HG02840 (cell line): ENCODE results near the gene FBXL20.
"Not testable (repeated sequence)": the region's sequence is repeated elsewhere in the genome, so short reads cannot be mapped to it uniquely, and the experiment has no call there.

Experiments
- ATAC-seq: cut with Tn5 transposase; IDR thresholded peaks from one replicate; pipeline ENCODE4 v1.9.1; 2021; ENCODE audit warnings: mild to moderate bottlenecking, moderate library complexity, moderate number of reproducible peaks; ENCODE audit not compliant: unreplicated experiment, low FRiP score

FBXL20 gene

DNA sequence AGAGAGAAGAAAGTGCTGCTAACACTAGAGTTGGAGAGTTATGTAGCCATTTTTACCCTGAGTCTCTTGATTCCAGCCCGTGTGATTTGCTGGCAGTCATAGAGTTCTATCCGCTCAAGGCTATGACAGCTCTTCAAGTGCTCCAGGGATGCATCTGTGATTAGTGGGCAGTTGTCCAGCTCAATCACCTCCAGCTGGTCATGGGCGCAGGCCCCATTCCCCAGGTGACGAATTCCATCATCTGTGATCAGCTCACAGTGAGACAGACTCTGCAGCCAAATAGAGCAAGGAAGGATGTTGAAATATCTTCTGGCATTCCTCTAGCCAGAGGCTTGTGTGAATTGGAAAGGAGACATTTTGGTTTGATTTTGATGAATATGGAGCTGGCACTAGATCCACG, 137.3 kb downstream of the FBXL20 start:
- ATAC-seq, result no peak

DNA sequence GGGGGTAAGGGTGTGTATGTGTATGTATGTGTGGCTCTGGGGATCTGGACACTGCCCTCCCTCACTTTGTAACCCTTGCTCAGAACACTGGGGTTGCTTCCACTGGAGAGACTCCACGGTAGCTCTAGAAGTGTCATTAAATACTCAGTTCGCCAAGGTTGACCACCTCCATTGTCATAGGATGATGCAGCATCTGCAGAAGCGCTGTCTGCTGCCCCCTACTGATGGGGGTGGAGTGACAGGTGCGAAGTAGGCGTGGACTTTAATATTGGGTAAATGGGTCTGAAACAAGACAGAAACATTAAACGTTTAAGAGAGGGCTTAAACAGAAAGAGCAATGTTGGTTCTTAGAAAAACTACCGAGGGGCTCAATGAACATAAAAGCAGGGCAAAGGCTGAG, 140.1 kb downstream of the FBXL20 start:
- ATAC-seq, result no peak

DNA sequence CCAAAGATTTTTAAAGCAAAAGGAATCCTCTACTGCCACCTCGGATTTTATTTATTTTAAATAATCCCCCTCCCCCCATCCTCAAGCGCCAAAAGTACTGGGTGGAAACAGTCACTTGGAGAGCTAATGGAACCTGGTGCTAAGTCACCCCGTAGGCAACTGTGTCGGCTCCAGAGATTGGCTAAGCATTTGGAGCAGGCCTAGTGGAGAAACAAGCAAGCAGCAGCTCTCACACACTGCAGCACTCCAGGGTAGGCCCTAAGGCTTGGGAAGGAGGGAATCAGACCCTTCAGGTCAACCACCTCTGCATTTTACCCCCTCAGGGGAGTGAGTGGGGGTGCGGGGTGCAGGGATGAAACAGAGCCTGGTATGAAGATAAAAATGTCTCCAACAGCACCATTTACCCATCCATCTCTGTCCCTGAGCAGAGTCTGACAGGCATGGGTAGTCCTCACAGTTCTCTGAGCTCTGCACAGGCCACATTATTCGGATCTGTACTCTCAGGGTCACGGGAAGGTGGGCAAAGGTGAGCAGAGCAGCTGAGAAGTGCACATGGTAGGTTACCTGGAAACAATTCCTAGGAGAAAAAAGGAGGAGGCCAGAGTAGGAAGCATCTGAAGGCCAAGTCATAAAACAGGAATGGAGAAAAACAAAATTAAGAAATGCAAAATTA, 148.5 kb downstream of the FBXL20 start:
- ATAC-seq, result no peak

DNA sequence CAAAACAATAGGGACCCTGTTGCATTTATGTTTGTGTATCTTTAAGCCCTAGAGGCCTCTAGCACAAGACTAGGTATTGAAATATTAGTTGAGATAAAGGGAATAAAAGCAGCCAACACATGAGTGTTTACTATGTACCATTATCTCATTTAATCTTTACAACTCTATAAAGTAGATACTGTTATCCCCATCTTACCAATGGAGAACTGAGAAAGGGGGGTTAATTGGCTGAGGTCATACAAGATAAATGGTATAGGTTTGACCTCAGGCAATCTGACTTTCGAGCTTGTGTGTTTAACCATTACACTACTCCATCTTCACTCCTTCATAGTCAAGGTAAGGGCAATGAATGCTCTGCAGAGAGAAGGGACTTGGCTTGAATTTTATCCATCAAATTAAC, 149.4 kb downstream of the FBXL20 start:
- ATAC-seq, result no peak

DNA sequence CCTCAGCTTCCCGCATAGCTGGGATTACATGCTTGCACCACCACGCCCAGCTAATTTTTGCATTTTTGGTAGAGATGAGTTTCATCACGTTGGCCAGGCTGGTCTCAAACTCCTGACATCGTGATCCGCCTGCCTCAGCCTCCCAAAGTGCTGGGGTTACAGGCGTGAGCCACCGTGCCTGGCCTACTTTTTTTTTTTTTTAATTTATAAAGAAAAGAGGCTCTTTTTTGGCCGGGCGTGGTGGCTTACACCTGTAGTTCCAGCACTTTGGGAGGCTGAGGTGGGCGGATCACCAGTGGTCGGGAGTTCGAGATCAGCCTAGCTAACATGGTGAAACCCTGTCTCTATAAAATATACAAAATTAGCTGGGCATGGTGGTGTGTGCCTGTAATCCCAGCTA, 151.3 kb downstream of the FBXL20 start:
- not testable (repeated sequence) for ATAC-seq

DNA sequence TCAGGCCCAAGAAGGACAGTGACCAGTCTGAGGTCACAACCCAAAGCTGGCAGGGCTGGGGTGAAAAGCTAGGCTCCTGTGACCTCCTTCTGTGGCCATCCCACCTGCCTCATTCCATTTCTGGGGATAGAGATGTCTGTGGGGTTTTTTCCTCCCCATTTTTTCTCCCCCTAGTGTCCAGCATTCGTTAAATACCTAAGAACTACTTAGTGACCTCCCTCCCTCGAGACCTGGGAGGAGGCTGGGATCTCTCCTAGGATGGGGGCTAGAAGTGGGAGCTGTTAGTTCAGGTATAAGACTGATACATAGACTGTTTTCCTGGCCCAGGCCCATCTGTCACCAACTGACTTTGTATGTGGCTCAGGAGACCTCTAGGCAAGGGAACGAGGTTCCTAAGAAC, 155.2 kb downstream of the FBXL20 start:
- no peak for ATAC-seq

DNA sequence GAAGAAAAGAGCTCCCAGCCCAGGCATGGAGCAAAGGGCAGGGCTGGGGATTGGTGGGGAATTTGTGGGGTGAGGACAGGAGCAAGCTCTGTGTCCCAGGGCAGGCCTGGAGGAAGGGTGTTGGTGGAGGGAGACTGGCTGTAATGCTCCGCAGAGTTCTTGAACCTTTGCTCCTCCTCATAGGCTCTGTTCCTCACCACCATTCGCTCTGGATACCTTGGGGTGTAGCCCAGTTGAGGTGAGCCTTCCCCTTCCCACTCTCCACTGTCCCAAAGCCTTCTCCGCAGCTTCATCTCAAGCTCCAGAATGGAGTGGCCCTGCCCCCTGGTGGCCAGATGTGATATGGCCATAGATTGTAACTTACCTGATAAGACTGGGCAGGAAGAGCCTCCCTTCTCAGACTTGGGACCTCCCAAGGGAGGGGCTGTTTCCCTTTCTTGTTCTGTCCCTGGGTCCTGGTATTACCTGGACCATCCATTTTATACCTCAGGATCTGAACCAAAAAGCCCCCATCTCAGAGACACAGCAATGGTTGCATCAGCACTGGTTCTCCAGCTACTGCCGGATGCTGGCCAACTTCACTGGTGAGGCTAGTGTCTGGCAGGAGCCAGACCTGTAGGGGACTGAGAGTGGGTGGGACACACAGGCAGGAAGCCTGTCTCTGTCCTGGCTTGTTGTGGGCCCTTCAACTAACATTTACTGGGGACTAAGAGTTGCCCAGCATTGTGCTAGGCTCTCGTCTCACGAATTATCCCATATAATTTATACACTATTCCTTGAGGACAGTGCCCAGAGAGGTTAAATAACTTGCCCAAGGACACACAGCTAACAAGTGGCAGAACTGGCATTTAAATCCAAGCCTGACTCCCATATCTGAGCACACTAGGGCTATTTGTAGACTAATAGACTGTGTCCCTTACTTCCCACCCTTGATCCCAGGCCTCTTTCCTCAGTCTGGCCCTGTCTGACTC, 156.5 kb downstream of the FBXL20 start:
- no peak for ATAC-seq

DNA sequence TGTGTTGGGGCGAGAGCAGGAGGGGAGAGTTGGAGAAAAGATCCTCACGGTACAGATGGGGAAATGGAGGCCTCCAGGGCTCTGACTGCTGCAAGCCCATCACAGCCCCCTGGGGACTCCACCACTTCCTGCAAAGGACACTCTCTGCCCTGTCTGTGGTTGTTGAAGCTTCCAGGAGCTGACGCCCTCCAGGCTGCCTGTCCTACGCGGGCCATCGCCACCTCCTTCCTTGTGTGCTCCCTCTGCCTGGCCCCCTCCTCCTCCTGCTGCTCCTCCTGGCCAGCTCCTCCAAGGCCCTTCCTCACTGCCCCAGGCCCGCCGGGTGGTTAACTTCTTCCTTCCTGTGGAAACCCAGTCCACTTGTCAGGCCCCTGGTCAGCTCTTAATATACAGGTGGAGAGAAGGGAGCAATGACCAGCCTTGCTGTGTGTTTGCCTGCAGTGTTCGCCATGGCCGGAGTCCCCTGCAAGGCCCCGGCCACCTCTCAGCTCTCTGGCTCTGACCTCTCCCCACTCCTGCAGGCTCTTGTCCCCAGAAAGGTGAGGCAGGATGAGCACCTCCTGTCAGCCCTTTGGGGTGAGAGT, 157.3 kb downstream of the FBXL20 start:
- no peak for ATAC-seq

DNA sequence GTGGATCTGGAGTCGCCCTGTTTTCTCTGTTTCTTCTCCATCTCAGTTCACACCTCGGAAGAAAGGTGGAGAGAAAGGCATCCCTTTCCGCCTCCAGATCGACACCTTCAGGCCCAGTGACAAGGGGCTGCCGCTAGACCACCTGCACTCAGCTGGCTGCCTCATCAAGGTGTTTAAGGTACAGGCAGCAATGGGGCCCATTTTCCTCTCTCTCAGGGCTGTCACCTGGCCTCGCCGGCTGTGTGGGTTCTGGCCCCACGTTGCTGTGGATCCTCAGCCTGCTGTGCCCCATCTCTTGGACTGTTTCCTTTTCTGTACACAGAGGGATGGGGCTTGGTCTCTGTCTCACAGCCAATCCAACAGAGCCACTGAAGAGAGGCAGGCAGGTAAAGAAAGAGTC, 158.3 kb downstream of the FBXL20 start:
- ATAC-seq, result no peak

DNA sequence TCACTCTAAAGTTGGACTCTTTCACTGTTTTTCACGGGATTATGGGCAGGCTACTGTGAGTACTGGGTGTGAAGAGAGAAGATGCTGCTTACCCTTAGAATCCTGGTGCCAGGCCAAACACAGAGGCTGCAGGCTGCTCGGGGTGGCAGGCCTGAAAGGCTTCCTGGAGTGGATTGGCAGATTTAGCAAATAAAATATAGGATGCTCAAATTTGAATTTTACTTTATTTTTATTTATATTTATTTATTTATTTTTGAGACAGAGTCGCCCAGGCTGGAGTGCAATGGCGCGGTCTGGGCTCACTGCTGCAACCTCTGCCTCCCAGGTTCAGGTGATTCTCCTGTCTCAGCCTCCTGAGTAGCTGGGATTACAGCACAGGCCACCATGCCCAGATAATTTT, 160.8 kb downstream of the FBXL20 start:
- ATAC-seq, result no peak

DNA sequence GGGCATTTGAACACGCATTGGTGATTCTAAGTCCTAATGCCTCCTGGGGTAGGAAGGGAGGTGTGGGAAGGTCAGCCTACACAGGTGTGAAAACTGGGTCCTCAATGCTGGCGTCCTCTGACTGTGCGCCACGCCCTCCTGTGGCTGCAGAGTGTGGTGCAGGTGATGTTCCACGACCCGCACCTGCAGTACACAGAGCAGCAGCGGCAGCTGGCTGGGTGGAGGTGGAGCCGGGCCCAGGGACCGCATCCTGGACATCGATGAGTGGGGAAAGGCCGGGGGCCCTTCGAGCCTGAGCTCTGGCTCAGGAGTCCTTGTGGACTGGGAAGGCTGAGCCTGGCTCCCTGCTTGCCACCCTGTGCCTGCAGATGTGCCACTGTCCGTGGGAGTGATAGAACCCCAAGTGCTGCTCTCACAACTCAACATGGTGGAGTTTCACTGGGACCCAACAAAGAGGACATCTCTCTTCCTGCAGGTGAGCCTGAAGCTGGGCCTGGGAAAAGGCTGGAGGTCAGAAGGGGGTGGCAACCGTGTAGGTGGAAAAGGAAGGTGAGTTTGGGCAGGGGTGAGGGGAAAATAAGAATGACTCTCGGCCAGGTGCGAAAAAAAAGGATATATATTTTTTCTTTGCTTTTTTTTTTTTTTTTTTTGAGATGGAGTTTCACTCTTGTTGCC, 161.6 kb downstream of the FBXL20 start:
- no peak for ATAC-seq

DNA sequence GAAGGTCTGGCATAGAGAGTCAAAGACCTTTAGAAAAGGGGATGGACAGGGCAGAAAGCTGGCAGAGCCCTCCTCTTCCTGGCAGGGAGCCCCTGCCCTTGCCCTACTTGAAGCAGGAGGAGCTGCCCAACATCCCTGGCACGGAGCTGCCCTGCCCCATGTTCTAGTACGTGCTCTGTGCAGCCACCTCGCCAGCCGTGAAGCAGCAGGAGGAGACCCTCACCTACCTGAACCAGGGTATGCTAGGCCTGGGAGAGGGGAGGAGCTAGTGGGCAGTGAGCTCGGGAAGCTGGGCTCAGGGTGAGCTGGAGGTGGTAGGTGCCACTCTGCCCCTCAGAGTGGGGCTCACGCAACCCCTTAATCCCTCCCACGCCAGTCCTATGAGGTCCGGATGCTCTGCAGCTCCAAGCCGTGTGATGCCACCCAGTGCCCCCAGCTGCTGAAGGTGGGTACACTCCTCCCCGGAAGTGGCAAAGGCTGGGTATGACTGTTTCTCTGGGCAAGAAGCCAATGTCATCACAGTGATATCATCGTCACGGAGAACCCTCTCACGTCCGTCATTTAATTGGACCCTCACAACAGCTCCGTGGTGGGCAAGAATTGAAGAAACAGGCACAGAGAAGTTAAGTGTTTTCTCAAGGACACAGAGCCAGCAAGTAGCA, 163.0 kb downstream of the FBXL20 start:
- ATAC-seq, result no peak

DNA sequence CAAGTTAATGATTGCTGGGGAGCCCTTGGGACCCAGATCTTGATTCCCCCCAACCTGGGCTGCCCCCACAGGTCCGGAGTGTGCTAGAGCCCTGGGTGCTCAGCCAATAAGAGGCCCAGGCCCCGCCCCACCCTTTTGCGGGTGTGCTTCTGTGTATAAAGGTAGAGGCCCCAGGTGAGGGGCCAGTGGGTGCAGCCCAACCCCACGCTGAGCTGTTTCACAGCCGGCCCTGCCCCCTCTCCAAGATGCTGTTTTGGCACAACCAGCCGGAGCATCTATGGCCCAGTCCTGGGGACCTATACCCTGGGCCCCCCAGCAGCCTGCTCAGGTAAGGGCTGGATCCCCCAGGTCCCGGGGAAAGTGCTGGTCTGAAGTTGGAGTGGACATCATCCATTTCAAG, 163.8 kb downstream of the FBXL20 start:
- ATAC-seq, result no peak

DNA sequence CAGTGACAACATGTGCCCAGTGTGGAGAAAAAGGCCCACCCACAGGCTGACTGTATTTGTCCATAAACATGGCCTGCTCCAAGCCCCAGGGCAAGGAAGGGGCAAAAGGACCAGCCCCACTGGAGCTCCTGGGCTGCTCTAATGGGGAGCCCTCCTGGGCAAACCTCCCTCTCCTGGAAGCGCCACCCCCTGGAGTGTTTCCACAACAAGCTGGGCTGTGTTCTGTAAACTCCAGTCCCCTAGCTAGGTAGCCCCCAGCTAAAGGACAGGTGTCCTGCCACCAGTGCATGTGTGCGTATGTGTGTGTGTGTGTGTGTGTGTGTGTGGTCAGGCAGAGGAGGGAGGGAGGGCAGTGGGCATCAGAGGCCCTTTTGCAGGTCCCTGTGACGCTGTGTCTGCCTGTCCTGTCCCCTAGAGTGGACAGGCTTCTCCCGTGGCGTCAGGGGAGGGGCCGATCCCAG, 164.4 kb downstream of the FBXL20 start:
- ATAC-seq, result no peak

DNA sequence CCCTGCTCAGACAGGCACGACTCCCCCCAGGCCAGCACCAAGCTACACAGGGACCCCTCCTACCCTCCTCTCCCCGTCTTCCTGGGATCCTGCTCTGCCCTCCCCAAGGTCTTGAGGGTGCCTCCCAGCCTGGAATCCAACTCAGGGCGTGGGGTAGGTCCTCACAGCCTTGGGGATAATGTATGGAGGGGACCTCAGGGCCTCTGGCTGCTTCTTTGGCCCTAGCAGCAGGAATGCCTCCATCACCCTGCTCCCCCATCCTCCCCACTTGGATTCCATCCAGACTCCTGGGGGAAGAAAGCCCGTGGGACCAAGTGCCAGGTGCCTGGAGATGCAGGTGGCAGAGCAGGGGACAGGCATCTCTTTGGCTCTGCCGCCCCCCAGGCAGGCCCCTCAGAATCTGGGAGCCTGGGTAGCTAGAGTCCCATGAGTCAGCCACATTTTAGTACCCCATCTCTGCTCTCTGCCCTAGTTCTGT, 164.9 kb downstream of the FBXL20 start:
- ATAC-seq, result no peak

DNA sequence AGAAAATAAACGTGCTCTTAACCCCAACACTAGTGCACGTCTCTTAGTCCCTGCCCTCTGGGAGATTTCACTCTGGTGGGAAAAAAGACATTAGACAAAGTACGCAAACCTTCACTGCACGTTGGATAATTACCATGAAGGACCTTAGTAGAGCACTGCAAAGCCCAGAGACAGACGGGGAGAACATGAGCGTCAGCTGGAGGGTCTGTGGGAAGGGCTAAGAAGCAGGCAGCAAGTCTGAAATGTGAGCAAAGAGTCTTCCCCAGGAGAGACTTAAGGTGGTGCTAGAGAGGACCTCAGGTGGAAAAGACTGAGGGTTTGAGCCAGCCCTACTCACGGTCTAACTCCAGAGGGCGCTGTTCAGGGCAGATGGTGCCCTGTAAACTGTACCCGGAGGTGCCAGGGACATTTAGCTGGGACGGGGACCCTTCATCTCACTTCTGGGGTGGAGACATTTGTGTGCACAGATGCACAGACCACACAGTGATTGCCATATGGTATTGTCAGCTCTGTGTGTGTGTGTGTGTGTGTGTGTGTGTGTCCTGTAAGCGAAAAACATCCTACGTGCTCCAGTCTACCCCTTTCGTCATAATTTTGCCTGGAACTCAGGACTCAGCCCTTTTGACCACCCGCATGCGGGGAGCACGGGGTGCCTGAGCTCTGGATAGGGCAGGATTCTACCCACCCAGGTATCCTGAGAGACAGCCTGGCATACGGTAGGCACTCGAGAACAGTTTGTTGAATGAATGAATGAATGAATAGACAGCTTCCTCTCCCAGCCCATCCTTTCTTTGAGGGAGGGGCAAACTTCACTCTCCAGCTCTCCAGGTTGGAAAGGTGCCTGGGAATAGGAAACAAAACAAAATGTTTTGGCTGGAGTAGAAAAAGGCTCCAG, 165.6 kb downstream of the FBXL20 start:
- no peak for ATAC-seq

DNA sequence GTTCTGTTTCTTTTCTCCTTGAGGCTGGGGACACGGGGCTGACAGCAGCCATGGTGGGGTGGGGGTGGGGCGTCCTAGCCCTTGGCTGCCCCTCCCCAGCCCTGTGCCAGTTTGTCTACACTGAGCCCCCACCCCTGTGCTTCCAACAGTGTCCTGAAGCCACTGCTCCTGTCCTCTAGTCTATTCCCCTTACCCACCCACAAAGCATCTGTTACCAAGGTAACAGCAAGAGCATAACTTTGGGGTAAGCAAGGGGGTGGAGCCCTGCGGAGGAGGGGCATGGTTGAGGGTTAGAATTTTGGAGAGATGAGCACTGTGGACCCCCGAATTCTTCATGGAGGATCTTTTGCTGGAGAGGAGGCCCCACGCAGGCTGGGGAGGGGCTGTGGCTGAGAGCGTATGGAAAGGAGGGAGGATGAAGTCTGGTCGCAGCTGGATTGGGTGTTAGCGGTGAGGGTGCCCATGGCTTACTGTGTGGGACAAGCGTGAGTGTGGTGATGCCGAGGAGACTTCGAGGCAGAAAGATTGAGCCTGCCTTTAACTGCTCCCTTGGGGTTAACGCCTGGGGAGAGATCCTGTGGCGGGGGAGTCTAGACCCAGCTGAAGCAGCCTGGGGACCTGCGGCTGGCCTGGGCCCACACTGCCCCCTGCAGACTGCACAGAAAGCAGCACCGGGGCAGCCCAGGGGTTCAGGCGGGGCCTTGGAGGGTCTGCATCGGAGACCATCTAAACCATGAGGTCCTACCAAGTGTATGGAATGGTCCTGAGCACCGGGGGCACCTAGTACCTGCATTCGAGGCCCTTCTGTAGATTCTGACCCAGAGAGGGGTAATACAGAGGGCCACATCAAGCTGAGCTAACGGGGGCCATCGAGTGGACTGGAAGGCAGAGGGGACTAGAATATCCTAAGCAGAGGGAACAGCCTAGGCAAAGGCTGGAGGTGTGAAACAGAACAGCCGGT, 169.6 kb downstream of the FBXL20 start:
- ATAC-seq, result no peak

DNA sequence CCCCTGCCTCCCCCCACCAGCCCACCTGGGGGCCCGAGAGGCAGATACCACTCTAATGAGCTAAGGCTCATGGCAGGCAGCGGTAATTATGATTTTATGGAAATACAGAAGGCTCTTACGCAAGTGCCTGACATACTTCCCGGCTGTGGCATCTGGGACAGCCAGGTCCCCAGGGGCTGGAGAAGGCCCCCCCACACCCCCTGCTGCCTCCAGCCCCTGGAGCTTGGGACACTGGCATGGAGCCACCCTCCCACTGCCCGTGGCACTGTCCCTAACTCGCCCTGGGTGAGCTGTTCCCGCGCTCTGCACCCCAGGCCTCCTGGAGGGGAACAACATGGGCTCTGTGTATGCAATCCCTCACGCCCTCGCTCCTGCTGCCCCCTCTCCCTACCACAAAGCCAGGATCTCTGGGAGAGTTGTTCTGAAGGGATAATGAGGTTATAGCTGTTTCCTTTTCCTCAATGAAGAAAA, 170.3 kb downstream of the FBXL20 start:
- no peak for ATAC-seq
